SK-N-SH (cell line): ENCODE data around the gene METTL21C.

ENCODE experiments used
- CTCF ChIP-seq: fragments of 200-600 bp; sonication (generic); IDR thresholded peaks from 2 replicates; pipeline ENCODE4 v1.6.1; 2017; ENCODE audit warnings: antibody characterized with exemption, mild to moderate bottlenecking, moderate library complexity
- EZH2phosphoT487 ChIP-seq: fragments of 200-600 bp; sonication (generic); IDR thresholded peaks from 2 replicates; pipeline ENCODE4 v1.6.1; 2017; ENCODE audit warnings: low read depth, mixed run types, mild to moderate bottlenecking, antibody characterized with exemption, moderate library complexity, borderline replicate concordance
- MAX ChIP-seq: IDR thresholded peaks from 2 replicates; pipeline ENCODE4 v1.4.0; 2012; ENCODE audit warnings: low read depth
- MEF2A ChIP-seq: IDR thresholded peaks from 2 replicates; pipeline ENCODE4 v1.4.0; 2012; ENCODE audit warnings: low read depth, borderline replicate concordance
- REST ChIP-seq: IDR thresholded peaks from 2 replicates; pipeline ENCODE4 v1.6.1; 2012; ENCODE audit warnings: mild to moderate bottlenecking, low read depth, low read length, moderate library complexity
- SMC3 ChIP-seq: IDR thresholded peaks from 2 replicates; pipeline ENCODE4 v1.6.1; 2012; ENCODE audit warnings: low read depth, low read length, improper control_type of control experiment

GRCh38 chr13:102729560-102730270 is 34.9 kb upstream of the METTL21C start:
- TF ChIP-seq SMC3: no peak
- no peak for TF ChIP-seq REST
- no peak for TF ChIP-seq MAX
- TF ChIP-seq MEF2A: no peak
- no peak for TF ChIP-seq CTCF
- TF ChIP-seq EZH2phosphoT487: no peak
